Measurements from ENCODE around the gene AKAP1.

Gene AKAP1

GRCh38 chr17:57106836-57107497 lies 21.9 kb downstream of the AKAP1 start:
- no peak for DNase-seq (ENCODE audit: low read depth)

- no peak for DNase-seq (ENCODE audit: low read depth)
Measured at GRCh38 chr17:57107498-57108101, 22.6 kb downstream of the AKAP1 start.

- no peak for DNase-seq (ENCODE audit: low read depth)
Measured at GRCh38 chr17:57108671-57109392, 23.8 kb downstream of the AKAP1 start.

GRCh38 chr17:57109393-57110151 lies 24.5 kb downstream of the AKAP1 start:
- no peak for DNase-seq (ENCODE audit: low read depth)

GRCh38 chr17:57110152-57110542 lies 25.1 kb downstream of the AKAP1 start:
- no peak for DNase-seq (ENCODE audit: low read depth)

- DNase-seq (ENCODE audit: low read depth) = no peak
Measured at GRCh38 chr17:57110579-57111325, 25.7 kb downstream of the AKAP1 start.

- DNase-seq (ENCODE audit: low read depth) = no peak
Measured at GRCh38 chr17:57111386-57111785, 26.3 kb downstream of the AKAP1 start.

GRCh38 chr17:57113011-57113410 lies 28.0 kb downstream of the AKAP1 start:
- DNase-seq (ENCODE audit: low read depth) = no peak

- no peak for DNase-seq (ENCODE audit: low read depth)
Measured at GRCh38 chr17:57113656-57114055, 28.6 kb downstream of the AKAP1 start.

- peak; percentile 65 for DNase-seq (ENCODE audit: low read depth)
Measured at GRCh38 chr17:57114085-57114673, 29.1 kb downstream of the AKAP1 start.

GRCh38 chr17:57115377-57115776 lies 30.3 kb downstream of the AKAP1 start:
- DNase-seq (ENCODE audit: low read depth) = no peak

- DNase-seq (ENCODE audit: low read depth) = no peak
Measured at GRCh38 chr17:57115916-57116315, 30.9 kb downstream of the AKAP1 start.

GRCh38 chr17:57117798-57118197 lies 32.8 kb downstream of the AKAP1 start:
- no peak for DNase-seq (ENCODE audit: low read depth)

- DNase-seq (ENCODE audit: low read depth) = no peak
Measured at GRCh38 chr17:57120814-57121213, 35.8 kb downstream of the AKAP1 start.

- DNase-seq (ENCODE audit: low read depth) = no peak
Measured at GRCh38 chr17:57121308-57122042, 36.4 kb downstream of the AKAP1 start.

GRCh38 chr17:57124053-57124452 lies 39.0 kb downstream of the AKAP1 start:
- no peak for DNase-seq (ENCODE audit: low read depth)

- DNase-seq (ENCODE audit: low read depth) = no peak
Measured at GRCh38 chr17:57125406-57125805, 40.4 kb downstream of the AKAP1 start.

- no peak for DNase-seq (ENCODE audit: low read depth)
Measured at GRCh38 chr17:57125866-57126265, 40.8 kb downstream of the AKAP1 start.

- peak; percentile 84 for DNase-seq (ENCODE audit: low read depth)
Measured at GRCh38 chr17:57130708-57131461, 45.8 kb downstream of the AKAP1 start.

- DNase-seq (ENCODE audit: low read depth) = no peak
Measured at GRCh38 chr17:57132663-57133062, 47.6 kb downstream of the AKAP1 start.
